ENCODE results near the gene GALNT14. TPM values are rescaled to one million over a fixed set of nuclear protein-coding genes. Genes with fewer than 3 reads are reported as not detected.

Gene GALNT14
- total RNA-seq, 1 donor = not detected

DNA sequence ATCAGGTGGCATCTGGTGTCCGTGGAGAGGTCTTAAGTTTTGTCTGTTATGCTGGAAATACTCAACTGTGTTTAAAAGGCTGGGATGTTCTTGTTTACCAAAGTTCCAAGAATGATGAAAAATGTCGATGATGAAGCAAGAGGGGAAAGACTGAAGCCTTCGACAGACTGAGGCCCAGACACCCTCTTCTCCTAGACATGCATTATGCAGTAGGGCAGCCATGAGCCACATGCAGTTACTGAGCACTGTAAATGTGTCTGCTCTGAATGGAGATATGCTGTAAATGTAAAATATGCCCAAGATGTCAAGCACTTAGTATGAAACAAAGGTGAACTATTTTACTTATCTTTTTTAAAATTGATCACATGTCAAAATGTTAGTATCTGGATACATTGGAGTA lies 163.1 kb downstream of the GALNT14 start:
- Histone ChIP-seq H3K4me1 (ENCODE audit: insufficient read depth, low read length) (no peaks in the 10 kb centered on the region), H3K4me3 (ENCODE audit: insufficient read depth, low read length) (no peak overlapping the region), H3K27me3 (ENCODE audit: insufficient read depth, low read length) (no peaks in the 10 kb centered on the region), H3K79me2 (ENCODE audit: insufficient read depth, low read length) (no peaks in the 10 kb centered on the region), H4K20me1 (ENCODE audit: insufficient read depth, low read length) (no peaks in the 10 kb centered on the region), H3K4me2 (ENCODE audit: insufficient read depth, low read length) (no peak overlapping the region), H3K9me3 (ENCODE audit: low read depth, low read length) (no peaks in the 10 kb centered on the region), H3K36me3 (ENCODE audit: insufficient read depth, low read length) (no peaks in the 10 kb centered on the region), H3K27ac (ENCODE audit: low read depth, low read length) (no peak overlapping the region), H2AFZ (ENCODE audit: low read length) (no peak overlapping the region)
- no peak for DNase-seq (ENCODE audit: insufficient read length, low spot score, missing footprints)
- TF ChIP-seq, protein P1, sequence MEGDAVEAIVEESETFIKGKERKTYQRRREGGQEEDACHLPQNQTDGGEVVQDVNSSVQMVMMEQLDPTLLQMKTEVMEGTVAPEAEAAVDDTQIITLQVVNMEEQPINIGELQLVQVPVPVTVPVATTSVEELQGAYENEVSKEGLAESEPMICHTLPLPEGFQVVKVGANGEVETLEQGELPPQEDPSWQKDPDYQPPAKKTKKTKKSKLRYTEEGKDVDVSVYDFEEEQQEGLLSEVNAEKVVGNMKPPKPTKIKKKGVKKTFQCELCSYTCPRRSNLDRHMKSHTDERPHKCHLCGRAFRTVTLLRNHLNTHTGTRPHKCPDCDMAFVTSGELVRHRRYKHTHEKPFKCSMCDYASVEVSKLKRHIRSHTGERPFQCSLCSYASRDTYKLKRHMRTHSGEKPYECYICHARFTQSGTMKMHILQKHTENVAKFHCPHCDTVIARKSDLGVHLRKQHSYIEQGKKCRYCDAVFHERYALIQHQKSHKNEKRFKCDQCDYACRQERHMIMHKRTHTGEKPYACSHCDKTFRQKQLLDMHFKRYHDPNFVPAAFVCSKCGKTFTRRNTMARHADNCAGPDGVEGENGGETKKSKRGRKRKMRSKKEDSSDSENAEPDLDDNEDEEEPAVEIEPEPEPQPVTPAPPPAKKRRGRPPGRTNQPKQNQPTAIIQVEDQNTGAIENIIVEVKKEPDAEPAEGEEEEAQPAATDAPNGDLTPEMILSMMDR (IDR thresholded peaks at IDR 0.05; ENCODE audit: extremely low read depth, low read depth, low read length) = no peak

- Histone ChIP-seq H2AFZ (ENCODE audit: low read length) (no peak overlapping the region), H3K27ac (ENCODE audit: low read depth, low read length) (no peak overlapping the region), H3K79me2 (ENCODE audit: insufficient read depth, low read length) (no peaks in the 10 kb centered on the region), H3K27me3 (ENCODE audit: insufficient read depth, low read length) (no peaks in the 10 kb centered on the region), H3K4me1 (ENCODE audit: insufficient read depth, low read length) (no peaks in the 10 kb centered on the region), H3K9me3 (ENCODE audit: low read depth, low read length) (no peaks in the 10 kb centered on the region), H3K36me3 (ENCODE audit: insufficient read depth, low read length) (no peaks in the 10 kb centered on the region), H3K4me3 (ENCODE audit: insufficient read depth, low read length) (no peak overlapping the region), H3K4me2 (ENCODE audit: insufficient read depth, low read length) (no peak overlapping the region), H4K20me1 (ENCODE audit: insufficient read depth, low read length) (no peaks in the 10 kb centered on the region)
- TF ChIP-seq, protein P1 (IDR thresholded peaks at IDR 0.05; ENCODE audit: extremely low read depth, low read depth, low read length) = no peak
- no peak for DNase-seq (ENCODE audit: insufficient read length, low spot score, missing footprints)
Observed at GRCh38 chr2:30974554-30974953, 163.7 kb downstream of the GALNT14 start.

GRCh38 chr2:30974092-30974491 lies 164.1 kb downstream of the GALNT14 start:
- Histone ChIP-seq H3K4me1 (ENCODE audit: insufficient read depth, low read length) (no peaks in the 10 kb centered on the region), H3K27me3 (ENCODE audit: insufficient read depth, low read length) (no peaks in the 10 kb centered on the region), H2AFZ (ENCODE audit: low read length) (no peak overlapping the region), H3K4me2 (ENCODE audit: insufficient read depth, low read length) (no peak overlapping the region), H3K4me3 (ENCODE audit: insufficient read depth, low read length) (no peak overlapping the region), H4K20me1 (ENCODE audit: insufficient read depth, low read length) (no peaks in the 10 kb centered on the region), H3K36me3 (ENCODE audit: insufficient read depth, low read length) (no peaks in the 10 kb centered on the region), H3K9me3 (ENCODE audit: low read depth, low read length) (no peaks in the 10 kb centered on the region), H3K79me2 (ENCODE audit: insufficient read depth, low read length) (no peaks in the 10 kb centered on the region), H3K27ac (ENCODE audit: low read depth, low read length) (no peak overlapping the region)
- no peak for DNase-seq (ENCODE audit: insufficient read length, low spot score, missing footprints)
- TF ChIP-seq, protein P1 (IDR thresholded peaks at IDR 0.05; ENCODE audit: extremely low read depth, low read depth, low read length) = no peak

- no peaks in the 10 kb centered on the region for H3K27me3 ChIP-seq (ENCODE audit: insufficient read depth, low read length)
- H3K4me3 ChIP-seq (ENCODE audit: insufficient read depth, low read length) = no peak overlapping the region
- H3K9me3 ChIP-seq (ENCODE audit: low read depth, low read length) = no peaks in the 10 kb centered on the region
- H2AFZ ChIP-seq (ENCODE audit: low read length) = no peak overlapping the region
- TF ChIP-seq, protein P1 (IDR thresholded peaks at IDR 0.05; ENCODE audit: extremely low read depth, low read depth, low read length) = no peak
- H3K27ac ChIP-seq (ENCODE audit: low read depth, low read length) = no peak overlapping the region
- no peaks in the 10 kb centered on the region for H3K36me3 ChIP-seq (ENCODE audit: insufficient read depth, low read length)
- no peaks in the 10 kb centered on the region for H4K20me1 ChIP-seq (ENCODE audit: insufficient read depth, low read length)
- no peak for DNase-seq (ENCODE audit: insufficient read length, low spot score, missing footprints)
- H3K79me2 ChIP-seq (ENCODE audit: insufficient read depth, low read length) = no peaks in the 10 kb centered on the region
- no peak overlapping the region for H3K4me2 ChIP-seq (ENCODE audit: insufficient read depth, low read length)
- no peaks in the 10 kb centered on the region for H3K4me1 ChIP-seq (ENCODE audit: insufficient read depth, low read length)
Observed at GRCh38 chr2:30971231-30972025, 166.8 kb downstream of the GALNT14 start.

All from osteoblast (primary cell).